GM12878 (cell line): ENCODE results near the gene FOXJ3.

ENCODE experiments used
- EZH2 ChIP-seq: IDR thresholded peaks from 2 replicates; pipeline ENCODE4 v1.6.1; 2012; ENCODE audit warnings: low read depth, mild to moderate bottlenecking, control low read depth, inconsistent platforms, low read length, borderline replicate concordance; ENCODE audit not compliant: control insufficient read depth
- RFX5 ChIP-seq: IDR thresholded peaks from 2 replicates; pipeline ENCODE4 v1.6.1; 2011; ENCODE audit warnings: low read depth, low read length, improper control_type of control experiment
- SREBF2 ChIP-seq: IDR thresholded peaks from 2 replicates; pipeline ENCODE4 v1.6.1; 2012; ENCODE audit warnings: mild to moderate bottlenecking, low read length
- TF ChIP-seq, protein P1 (sequence below): IDR thresholded peaks from 2 replicates; pipeline ENCODE4 v1.6.1; 2011; ENCODE audit warnings: mild to moderate bottlenecking, low read depth, low read length, moderate library complexity; ENCODE audit not compliant: insufficient replicate concordance
- TF ChIP-seq, protein P2 (sequence below), 3 experiments: IDR thresholded peaks in 2 of 3; conservative IDR thresholded peaks in 1 of 3; 2 replicates each; pipeline ENCODE4 v1.5.1; 2011; ENCODE audit warnings: low read depth in 3 of 3, low read length in 3 of 3, mild to moderate bottlenecking in 3 of 3, control low read depth in 2 of 3, moderate library complexity in 2 of 3, inconsistent platforms in 1 of 3, mixed read lengths in 1 of 3; ENCODE audit not compliant: control insufficient read depth in 2 of 3, insufficient read depth in 1 of 3; ENCODE audit errors: extremely low read depth in 1 of 3

DNA sequence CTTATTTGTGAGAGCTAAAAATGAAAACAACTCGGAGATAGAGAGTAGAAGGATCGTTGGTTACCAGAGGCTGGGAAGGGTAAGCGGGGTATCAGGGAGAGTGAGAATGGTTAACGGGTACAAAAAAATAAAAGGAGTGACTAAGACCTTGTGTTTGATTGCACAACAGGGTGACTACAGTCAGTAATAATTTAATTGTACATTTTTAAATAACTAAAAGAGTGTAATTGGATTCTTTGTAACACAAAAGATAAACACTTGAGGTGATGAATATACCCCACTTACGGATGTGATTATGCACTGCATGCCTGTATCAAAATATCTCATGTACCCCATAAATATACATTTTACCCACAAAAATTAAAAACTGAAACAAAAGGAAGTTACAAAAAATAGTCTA is 29.4 kb downstream of the FOXJ3 start:
- TF ChIP-seq SREBF2, result no peak
- TF ChIP-seq, protein P1, sequence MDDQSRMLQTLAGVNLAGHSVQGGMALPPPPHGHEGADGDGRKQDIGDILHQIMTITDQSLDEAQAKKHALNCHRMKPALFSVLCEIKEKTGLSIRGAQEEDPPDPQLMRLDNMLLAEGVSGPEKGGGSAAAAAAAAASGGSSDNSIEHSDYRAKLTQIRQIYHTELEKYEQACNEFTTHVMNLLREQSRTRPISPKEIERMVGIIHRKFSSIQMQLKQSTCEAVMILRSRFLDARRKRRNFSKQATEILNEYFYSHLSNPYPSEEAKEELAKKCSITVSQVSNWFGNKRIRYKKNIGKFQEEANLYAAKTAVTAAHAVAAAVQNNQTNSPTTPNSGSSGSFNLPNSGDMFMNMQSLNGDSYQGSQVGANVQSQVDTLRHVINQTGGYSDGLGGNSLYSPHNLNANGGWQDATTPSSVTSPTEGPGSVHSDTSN, result no peak
- TF ChIP-seq, protein P2, sequence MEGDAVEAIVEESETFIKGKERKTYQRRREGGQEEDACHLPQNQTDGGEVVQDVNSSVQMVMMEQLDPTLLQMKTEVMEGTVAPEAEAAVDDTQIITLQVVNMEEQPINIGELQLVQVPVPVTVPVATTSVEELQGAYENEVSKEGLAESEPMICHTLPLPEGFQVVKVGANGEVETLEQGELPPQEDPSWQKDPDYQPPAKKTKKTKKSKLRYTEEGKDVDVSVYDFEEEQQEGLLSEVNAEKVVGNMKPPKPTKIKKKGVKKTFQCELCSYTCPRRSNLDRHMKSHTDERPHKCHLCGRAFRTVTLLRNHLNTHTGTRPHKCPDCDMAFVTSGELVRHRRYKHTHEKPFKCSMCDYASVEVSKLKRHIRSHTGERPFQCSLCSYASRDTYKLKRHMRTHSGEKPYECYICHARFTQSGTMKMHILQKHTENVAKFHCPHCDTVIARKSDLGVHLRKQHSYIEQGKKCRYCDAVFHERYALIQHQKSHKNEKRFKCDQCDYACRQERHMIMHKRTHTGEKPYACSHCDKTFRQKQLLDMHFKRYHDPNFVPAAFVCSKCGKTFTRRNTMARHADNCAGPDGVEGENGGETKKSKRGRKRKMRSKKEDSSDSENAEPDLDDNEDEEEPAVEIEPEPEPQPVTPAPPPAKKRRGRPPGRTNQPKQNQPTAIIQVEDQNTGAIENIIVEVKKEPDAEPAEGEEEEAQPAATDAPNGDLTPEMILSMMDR (IDR thresholded peaks at IDR 0.05 in 2 of 3, conservative IDR thresholded peaks at IDR 0.05 in 1 of 3; ENCODE audit: control insufficient read depth in 2 of 3, extremely low read depth in 1 of 3, insufficient read depth in 1 of 3, low read depth in 3 of 3, low read length in 3 of 3), result no peak
- TF ChIP-seq EZH2, result no peak
- no peak for TF ChIP-seq RFX5
